Neuron (in vitro differentiated cells): ENCODE results near the gene LGALS4.
"Not testable (repeated sequence)": the region's sequence is repeated elsewhere in the genome, so short reads cannot be mapped to it uniquely, and the experiment has no call there.

ENCODE experiments used
- H2AFZ ChIP-seq: one replicate; pipeline ENCODE4 v1.6.1; 2013; ENCODE audit warnings: low read depth, mild to moderate bottlenecking, inconsistent platforms, low read length, moderate library complexity
- H3K27me3 ChIP-seq: one replicate; pipeline ENCODE4 v1.6.1; 2013; ENCODE audit warnings: low read length; ENCODE audit not compliant: insufficient read depth
- H3K36me3 ChIP-seq: one replicate; pipeline ENCODE4 v1.6.1; 2013; ENCODE audit warnings: low read length; ENCODE audit not compliant: insufficient read depth
- H3K4me1 ChIP-seq: one replicate; pipeline ENCODE4 v1.6.1; 2013; ENCODE audit warnings: low read length; ENCODE audit not compliant: insufficient read depth
- H3K4me3 ChIP-seq: 2 replicates; pipeline ENCODE4 v1.5.1; 2013; ENCODE audit warnings: mild to moderate bottlenecking, low read length, moderate library complexity
- H3K9me3 ChIP-seq: one replicate; pipeline ENCODE4 v1.6.1; 2013; ENCODE audit warnings: low read length

Gene LGALS4

GRCh38 chr19:38792250-38793111 lies 20.3 kb downstream of the LGALS4 start:
- H2AFZ ChIP-seq = no peak overlapping the region
- H3K9me3 ChIP-seq = peaks cover 1% of the 10 kb centered on the region
- no peaks in the 10 kb centered on the region for H3K36me3 ChIP-seq
- peaks cover 2% of the 10 kb centered on the region for H3K27me3 ChIP-seq
- no peaks in the 10 kb centered on the region for H3K4me1 ChIP-seq
- H3K4me3 ChIP-seq = no peak overlapping the region

GRCh38 chr19:38791451-38792064 lies 21.2 kb downstream of the LGALS4 start:
- H3K9me3 ChIP-seq, H3K4me3 ChIP-seq, H2AFZ ChIP-seq, H3K27me3 ChIP-seq, H3K36me3 ChIP-seq, H3K4me1 ChIP-seq: not testable (repeated sequence)

GRCh38 chr19:38790507-38791403 lies 22.0 kb downstream of the LGALS4 start:
- H3K36me3 ChIP-seq, H3K4me1 ChIP-seq, H3K27me3 ChIP-seq, H2AFZ ChIP-seq, H3K4me3 ChIP-seq, H3K9me3 ChIP-seq: not testable (repeated sequence)

- H3K4me1 ChIP-seq = no peaks in the 10 kb centered on the region
- H2AFZ ChIP-seq = no peak within 1 kb of the TSS
- H3K27me3 ChIP-seq = peaks cover 2% of the 10 kb centered on the region
- no peaks in the 10 kb centered on the region for H3K36me3 ChIP-seq
- no peak within 1 kb of the TSS for H3K4me3 ChIP-seq
- H3K9me3 ChIP-seq = peaks cover 1% of the 10 kb centered on the region
Observed at GRCh38 chr19:38788478-38789243, 24.1 kb downstream of the LGALS4 start, which contains the start of gene LGALS7B. Gene LGALS7B, plus strand, starts transcription at chr19:38789200. Its CDS starts 27 bp downstream, at chr19:38789227.

- H3K27me3 ChIP-seq = peaks cover under 1% of the 10 kb centered on the region
- no peak overlapping the region for H2AFZ ChIP-seq
- H3K4me3 ChIP-seq = no peak overlapping the region
- no peaks in the 10 kb centered on the region for H3K36me3 ChIP-seq
- H3K4me1 ChIP-seq = no peaks in the 10 kb centered on the region
- H3K9me3 ChIP-seq = no peaks in the 10 kb centered on the region
Observed at GRCh38 chr19:38786572-38787265, 26.0 kb downstream of the LGALS4 start.

GRCh38 chr19:38786061-38786460 lies 26.7 kb downstream of the LGALS4 start:
- not testable (repeated sequence) for H3K4me1 ChIP-seq, H3K36me3 ChIP-seq, H3K4me3 ChIP-seq, H2AFZ ChIP-seq, H3K9me3 ChIP-seq, H3K27me3 ChIP-seq

- H2AFZ ChIP-seq = no peak overlapping the region
- H3K27me3 ChIP-seq = peaks cover 2% of the 10 kb centered on the region
- H3K4me1 ChIP-seq = no peaks in the 10 kb centered on the region
- no peaks in the 10 kb centered on the region for H3K9me3 ChIP-seq
- no peak overlapping the region for H3K4me3 ChIP-seq
- no peaks in the 10 kb centered on the region for H3K36me3 ChIP-seq
Observed at GRCh38 chr19:38785187-38785699, 27.5 kb downstream of the LGALS4 start.

- no peaks in the 10 kb centered on the region for H3K9me3 ChIP-seq
- no peak overlapping the region for H2AFZ ChIP-seq
- no peaks in the 10 kb centered on the region for H3K4me1 ChIP-seq
- no peak overlapping the region for H3K4me3 ChIP-seq
- H3K27me3 ChIP-seq = peaks cover 2% of the 10 kb centered on the region
- no peaks in the 10 kb centered on the region for H3K36me3 ChIP-seq
Observed at GRCh38 chr19:38784224-38784623, 28.5 kb downstream of the LGALS4 start.

GRCh38 chr19:38782212-38782611 lies 30.5 kb downstream of the LGALS4 start:
- H2AFZ ChIP-seq, H3K36me3 ChIP-seq, H3K4me3 ChIP-seq, H3K27me3 ChIP-seq, H3K4me1 ChIP-seq, H3K9me3 ChIP-seq: not testable (repeated sequence)

GRCh38 chr19:38781058-38781457 lies 31.7 kb downstream of the LGALS4 start:
- no peak overlapping the region for H2AFZ ChIP-seq
- H3K27me3 ChIP-seq = peaks cover 2% of the 10 kb centered on the region
- H3K36me3 ChIP-seq = no peaks in the 10 kb centered on the region
- H3K4me1 ChIP-seq = no peaks in the 10 kb centered on the region
- no peak overlapping the region for H3K4me3 ChIP-seq
- H3K9me3 ChIP-seq = no peaks in the 10 kb centered on the region

- Histone ChIP-seq H3K4me3 (no peak overlapping the region), H3K36me3 (no peaks in the 10 kb centered on the region), H3K27me3 (peaks cover 2% of the 10 kb centered on the region), H3K4me1 (no peaks in the 10 kb centered on the region), H2AFZ (no peak overlapping the region), H3K9me3 (no peaks in the 10 kb centered on the region)
Observed at GRCh38 chr19:38780443-38780842, 32.3 kb downstream of the LGALS4 start.

GRCh38 chr19:38778733-38779132 lies 34.0 kb downstream of the LGALS4 start:
- Histone ChIP-seq H3K4me1 (no peaks in the 10 kb centered on the region), H3K36me3 (no peaks in the 10 kb centered on the region), H2AFZ (no peak overlapping the region), H3K9me3 (no peaks in the 10 kb centered on the region), H3K4me3 (no peak overlapping the region), H3K27me3 (peaks cover 2% of the 10 kb centered on the region)
